CD4-positive, CD25-positive, alpha-beta regulatory T cell (primary cell): ENCODE measurements around the gene LYPD3. TPM values are rescaled to one million over a fixed set of nuclear protein-coding genes. Genes with fewer than 3 reads are reported as not detected.
"Not testable (repeated sequence)": the region's sequence is repeated elsewhere in the genome, so short reads cannot be mapped to it uniquely, and the experiment has no call there.

Source experiments
- ATAC-seq, 2 donors: fragments of 150-1000 bp; cut with Tn5 transposase; one replicate each; pipeline ENCODE4 v1.10.0; 2021; ENCODE audit warnings: low read depth in 2 of 2, moderate number of reproducible peaks in 2 of 2, moderate library complexity in 1 of 2
- DNase-seq, 3 donors: peaks; one replicate each; pipeline versions ENCODE4 v3.0.0 to v3.0.0-alpha.2; 2012 to 2022; ENCODE audit warnings: mixed read lengths in 1 of 3
- H3K27ac ChIP-seq: one replicate; pipeline ENCODE4 v1.7.0; 2013; ENCODE audit warnings: mild to moderate bottlenecking, low read length; ENCODE audit not compliant: insufficient read depth, poor library complexity, severe bottlenecking
- H3K27me3 ChIP-seq: one replicate; pipeline ENCODE4 v1.7.0; 2013; ENCODE audit warnings: low read length; ENCODE audit not compliant: control insufficient read depth, insufficient read depth
- H3K36me3 ChIP-seq: one replicate; pipeline ENCODE4 v1.7.0; 2013; ENCODE audit warnings: mild to moderate bottlenecking, low read length, moderate library complexity; ENCODE audit not compliant: control insufficient read depth, insufficient read depth
- H3K4me1 ChIP-seq: 2 replicates; pipeline ENCODE4 v1.7.0; 2013; ENCODE audit warnings: mild to moderate bottlenecking, low read length; ENCODE audit not compliant: insufficient read depth, control insufficient read depth, poor library complexity, severe bottlenecking
- H3K4me3 ChIP-seq: one replicate; pipeline ENCODE4 v1.7.0; 2013; ENCODE audit warnings: low read depth, mild to moderate bottlenecking, low read length, moderate library complexity
- H3K9me3 ChIP-seq, 2 experiments: 1 replicate in 1 of 2; 2 replicates in 1 of 2; pipeline ENCODE4 v1.7.0; 2013; ENCODE audit warnings: low read length in 2 of 2, mild to moderate bottlenecking in 1 of 2, moderate library complexity in 1 of 2; ENCODE audit not compliant: control insufficient read depth in 2 of 2
- H3K27ac Mint-ChIP-seq, 3 donors: one replicate each; pipeline ENCODE4 v1.8.0; 2020 to 2022; ENCODE audit warnings: mild to moderate bottlenecking in 3 of 3, mixed read lengths in 3 of 3, moderate library complexity in 2 of 3
- H3K27me3 Mint-ChIP-seq: one replicate; pipeline ENCODE4 v1.8.0; 2022; ENCODE audit warnings: mild to moderate bottlenecking, mixed read lengths
- H3K36me3 Mint-ChIP-seq: one replicate; pipeline ENCODE4 v1.8.0; 2020; ENCODE audit warnings: mixed read lengths
- H3K4me1 Mint-ChIP-seq, 4 donors: one replicate each; pipeline ENCODE4 v1.8.0; 2020 to 2022; ENCODE audit warnings: mixed read lengths in 4 of 4, mild to moderate bottlenecking in 1 of 4
- H3K4me3 Mint-ChIP-seq, 4 donors: one replicate each; pipeline ENCODE4 v1.8.0; 2020 to 2022; ENCODE audit warnings: mild to moderate bottlenecking in 4 of 4, mixed read lengths in 4 of 4, moderate library complexity in 3 of 4
- H3K9me3 Mint-ChIP-seq, 7 donors: one replicate each; pipeline ENCODE4 v1.8.0; 2020 to 2022; ENCODE audit warnings: mixed read lengths in 7 of 7, mild to moderate bottlenecking in 3 of 7, moderate library complexity in 2 of 7
- polyA plus RNA-seq, 4 donors: library from polyadenylated mRNA; unstranded; fragments of 300-500 nt; fragmentation: Illumina TruSeq; gene quantifications; one replicate each; pipeline ENCODE4 v1.2.3, GENCODE V29; 2021
- total RNA-seq: library from RNA; stranded (reverse); gene quantifications from one replicate; pipeline ENCODE4 v1.2.3, GENCODE V29; 2022

LYPD3 gene
- total and polyA plus RNA-seq, 5 donors from 2014 or later, result 1.8 to 12.7 (median 4.5) TPM

GRCh38 chr19:43446746-43447489, 18.5 kb downstream of the LYPD3 start:
- no peak overlapping the region for H3K27ac ChIP-seq
- peaks cover 5% of the 10 kb centered on the region for H3K4me1 ChIP-seq
- no peaks in the 10 kb centered on the region for H3K36me3 ChIP-seq
- Mint-ChIP-seq H3K36me3 (no peaks in the 10 kb centered on the region), H3K4me1 (peaks cover 8 to 33% (median 17%) of the 10 kb centered on the region in 4 donors), H3K27me3 (no peaks in the 10 kb centered on the region), H3K27ac (peak overlapping the region; percentile 68 to 79 (median 73)), H3K4me3 (no peak overlapping the region), H3K9me3 (no peaks in the 10 kb centered on the region)
- H3K9me3 ChIP-seq, result no peaks in the 10 kb centered on the region
- H3K4me3 ChIP-seq, result no peak overlapping the region
- DNase-seq, result peak; percentile 68 to 80 (median 79)
- peak; percentile 60 to 78 for ATAC-seq
- no peaks in the 10 kb centered on the region for H3K27me3 ChIP-seq

GRCh38 chr19:43445426-43445825, 20.0 kb downstream of the LYPD3 start:
- no peaks in the 10 kb centered on the region for H3K9me3 ChIP-seq
- no peak overlapping the region for H3K4me3 ChIP-seq
- no peaks in the 10 kb centered on the region for H3K36me3 ChIP-seq
- DNase-seq (no peak), ATAC-seq (no peak)
- Mint-ChIP-seq H3K9me3 (peaks cover 0 to 3% (median 0%) of the 10 kb centered on the region in 7 donors), H3K27ac (peak overlapping the region in 2 of 3 donors; percentile 29 to 86), H3K4me3 (no peak overlapping the region), H3K36me3 (no peaks in the 10 kb centered on the region), H3K27me3 (peaks cover 3% of the 10 kb centered on the region), H3K4me1 (peaks cover 8 to 37% (median 19%) of the 10 kb centered on the region in 4 donors)
- no peak overlapping the region for H3K27ac ChIP-seq
- H3K27me3 ChIP-seq, result no peaks in the 10 kb centered on the region
- H3K4me1 ChIP-seq, result peaks cover 5% of the 10 kb centered on the region

- Histone ChIP-seq H3K27ac (no peak overlapping the region), H3K36me3 (no peaks in the 10 kb centered on the region), H3K27me3 (no peaks in the 10 kb centered on the region), H3K4me3 (no peak overlapping the region), H3K4me1 (peaks cover 12% of the 10 kb centered on the region), H3K9me3 (no peaks in the 10 kb centered on the region)
- DNase-seq (no peak), ATAC-seq (no peak)
- H3K4me1 Mint-ChIP-seq, result peaks cover 8 to 43% (median 21%) of the 10 kb centered on the region in 4 donors
- H3K4me3 Mint-ChIP-seq, result no peak overlapping the region
- H3K27me3 Mint-ChIP-seq, result peaks cover 5% of the 10 kb centered on the region
- no peaks in the 10 kb centered on the region for H3K36me3 Mint-ChIP-seq
- H3K9me3 Mint-ChIP-seq, result peaks cover 0 to 3% (median 0%) of the 10 kb centered on the region in 7 donors
- peak overlapping the region; percentile 4 to 74 (median 47) for H3K27ac Mint-ChIP-seq
Observed at GRCh38 chr19:43444531-43445287, 20.7 kb downstream of the LYPD3 start.

GRCh38 chr19:43444091-43444490, 21.3 kb downstream of the LYPD3 start:
- peak overlapping the region in 2 of 3 donors; percentile 47 to 74 for H3K27ac Mint-ChIP-seq
- DNase-seq, H3K36me3 Mint-ChIP-seq, H3K27ac ChIP-seq, H3K27me3 Mint-ChIP-seq, H3K4me3 Mint-ChIP-seq, H3K9me3 Mint-ChIP-seq, ATAC-seq, H3K9me3 ChIP-seq, H3K4me3 ChIP-seq, H3K36me3 ChIP-seq, H3K27me3 ChIP-seq: not testable (repeated sequence)
- H3K4me1 Mint-ChIP-seq, result peaks cover 6 to 49% (median 24%) of the 10 kb centered on the region in 4 donors
- H3K4me1 ChIP-seq, result peaks cover 16% of the 10 kb centered on the region

GRCh38 chr19:43441716-43442115, 23.7 kb downstream of the LYPD3 start:
- ATAC-seq (no peak), DNase-seq (no peak)
- peaks cover 5% of the 10 kb centered on the region for H3K27me3 Mint-ChIP-seq
- Histone ChIP-seq H3K36me3 (no peaks in the 10 kb centered on the region), H3K4me1 (peaks cover 31% of the 10 kb centered on the region), H3K9me3 (no peaks in the 10 kb centered on the region), H3K4me3 (no peak overlapping the region), H3K27me3 (no peaks in the 10 kb centered on the region), H3K27ac (no peak overlapping the region)
- H3K4me1 Mint-ChIP-seq, result peaks cover 10 to 60% (median 34%) of the 10 kb centered on the region in 4 donors
- peaks cover 0 to 3% (median 0%) of the 10 kb centered on the region in 7 donors for H3K9me3 Mint-ChIP-seq
- H3K27ac Mint-ChIP-seq, result peak overlapping the region; percentile 31 to 93 (median 73)
- H3K36me3 Mint-ChIP-seq, result no peaks in the 10 kb centered on the region
- H3K4me3 Mint-ChIP-seq, result peak overlapping the region in 1 of 4 donors; percentile 48

GRCh38 chr19:43439709-43440063, 25.7 kb downstream of the LYPD3 start:
- no peaks in the 10 kb centered on the region for H3K36me3 ChIP-seq
- Mint-ChIP-seq H3K27me3 (peaks cover 5% of the 10 kb centered on the region), H3K4me3 (peak overlapping the region in 3 of 4 donors; percentile 23 to 72 (median 62)), H3K27ac (peak overlapping the region in 2 of 3 donors; percentile 86 to 92), H3K36me3 (no peaks in the 10 kb centered on the region), H3K4me1 (peaks cover 10 to 60% (median 33%) of the 10 kb centered on the region in 4 donors), H3K9me3 (peaks cover 0 to 3% (median 0%) of the 10 kb centered on the region in 7 donors)
- peak overlapping the region; percentile 26 for H3K4me3 ChIP-seq
- DNase-seq (no peak), ATAC-seq (no peak)
- no peak overlapping the region for H3K27ac ChIP-seq
- H3K9me3 ChIP-seq, result no peaks in the 10 kb centered on the region
- peaks cover 35% of the 10 kb centered on the region for H3K4me1 ChIP-seq
- no peaks in the 10 kb centered on the region for H3K27me3 ChIP-seq

GRCh38 chr19:43439032-43439708, 26.2 kb downstream of the LYPD3 start:
- peak; percentile 46 to 93 (median 80) for DNase-seq
- H3K4me3 ChIP-seq, result peak overlapping the region; percentile 70
- no peaks in the 10 kb centered on the region for H3K36me3 ChIP-seq
- Mint-ChIP-seq H3K4me3 (peak overlapping the region in 3 of 4 donors; percentile 62 to 74 (median 68)), H3K4me1 (peaks cover 10 to 58% (median 32%) of the 10 kb centered on the region in 4 donors), H3K9me3 (peaks cover 0 to 3% (median 0%) of the 10 kb centered on the region in 7 donors), H3K27ac (peak overlapping the region; percentile 92 to 98 (median 94)), H3K36me3 (no peaks in the 10 kb centered on the region), H3K27me3 (peaks cover 5% of the 10 kb centered on the region)
- ATAC-seq, result peak; percentile 98 to 99
- H3K27me3 ChIP-seq, result no peaks in the 10 kb centered on the region
- H3K27ac ChIP-seq, result peak overlapping the region; percentile 78
- H3K9me3 ChIP-seq, result no peaks in the 10 kb centered on the region
- peaks cover 35% of the 10 kb centered on the region for H3K4me1 ChIP-seq
